Measurements from ENCODE around the gene FMN2.

DNA sequence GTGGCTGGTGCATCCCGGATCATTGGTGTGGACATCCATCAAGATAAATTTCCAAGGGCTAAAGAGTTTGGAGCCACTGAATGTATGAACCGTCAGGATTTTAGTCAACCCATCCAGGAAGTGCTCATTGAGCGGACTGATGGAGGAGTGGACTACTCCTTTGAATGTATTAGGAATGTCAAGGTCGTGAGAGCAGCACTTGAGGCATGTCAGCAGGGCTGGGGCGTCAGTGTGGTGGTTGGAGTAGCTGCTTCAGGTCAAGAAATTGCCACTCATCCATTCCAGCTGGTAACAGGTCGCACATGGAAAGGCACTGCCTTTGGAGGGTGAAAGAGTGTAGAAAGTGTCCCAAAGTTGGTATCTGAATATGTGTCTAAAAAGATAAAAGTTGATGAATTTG, 79.1 kb downstream of the FMN2 start:
- no peak for TF ChIP-seq POLR2A (IDR thresholded peaks at IDR 0.05; ENCODE audit: low read depth, low read length)
- TF ChIP-seq POLR2AphosphoS5 (IDR thresholded peaks at IDR 0.05; ENCODE audit: low read depth, low read length), result no peak
- TF ChIP-seq POU2F2 (IDR thresholded peaks at IDR 0.05; ENCODE audit: low read depth, low read length), result no peak
- TF ChIP-seq TAF1 (IDR thresholded peaks at IDR 0.05; ENCODE audit: low read depth, low read length), result no peak

Measured in GM12891 (cell line).